B cell (primary cell): ENCODE results near the gene TLX1.

Experiments
- CTCF ChIP-seq: fragments of 200-600 bp; IDR thresholded peaks from one replicate; pipeline ENCODE4 v1.8.0; 2022; ENCODE audit warnings: antibody characterized with exemption, mild to moderate bottlenecking
- EZH2 ChIP-seq: IDR thresholded peaks from 2 replicates; pipeline ENCODE4 v1.6.1; 2012; ENCODE audit warnings: borderline replicate concordance, low read depth, mild to moderate bottlenecking, moderate library complexity, low read length; ENCODE audit not compliant: insufficient read depth, poor library complexity, severe bottlenecking

DNA sequence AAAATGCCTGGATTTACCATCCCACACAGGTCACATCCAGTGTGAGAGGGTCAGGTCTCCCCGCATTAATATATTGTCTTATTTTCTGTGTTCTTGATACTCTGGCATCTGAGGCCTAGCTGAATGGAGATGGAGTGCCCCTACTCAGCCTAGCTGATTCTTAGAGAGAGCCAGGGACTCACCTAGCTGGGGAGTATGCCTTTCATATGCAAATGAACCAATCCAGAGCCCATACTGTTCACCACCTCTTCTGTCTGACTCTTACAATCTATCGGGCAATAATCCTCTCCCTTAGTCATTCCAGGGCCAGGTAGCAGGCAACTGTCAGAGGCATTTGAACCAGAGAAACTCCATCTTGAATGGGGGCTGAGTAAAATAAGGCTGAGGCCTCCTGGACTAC, 51.8 kb downstream of the TLX1 start:
- TF ChIP-seq CTCF (no peak), EZH2 (no peak)
